HG03565 (cell line): Measurements from ENCODE around the gene DISC1.
"Not testable (repeated sequence)": the region's sequence is repeated elsewhere in the genome, so short reads cannot be mapped to it uniquely, and the experiment has no call there.

Experiments used
- ATAC-seq: cut with Tn5 transposase; IDR thresholded peaks from one replicate; pipeline ENCODE4 v1.9.1; 2021; ENCODE audit warnings: mild to moderate bottlenecking, moderate library complexity; ENCODE audit not compliant: unreplicated experiment

DISC1 gene

GRCh38 chr1:231943084-231943483 lies 316.5 kb downstream of the DISC1 start:
- no peak for ATAC-seq

- not testable (repeated sequence) for ATAC-seq
Observed at GRCh38 chr1:231948102-231948501, 321.5 kb downstream of the DISC1 start.

- ATAC-seq, result no peak
Observed at GRCh38 chr1:231949277-231950091, 322.9 kb downstream of the DISC1 start.

- no peak for ATAC-seq
Observed at GRCh38 chr1:231950331-231951128, 323.9 kb downstream of the DISC1 start.

- ATAC-seq, result no peak
Observed at GRCh38 chr1:231951374-231951773, 324.8 kb downstream of the DISC1 start.

GRCh38 chr1:231952154-231952553 lies 325.6 kb downstream of the DISC1 start:
- ATAC-seq, result no peak

- ATAC-seq, result no peak
Observed at GRCh38 chr1:231953660-231954059, 327.1 kb downstream of the DISC1 start.

- ATAC-seq, result no peak
Observed at GRCh38 chr1:231954751-231955150, 328.2 kb downstream of the DISC1 start.

GRCh38 chr1:231957359-231957758 lies 330.8 kb downstream of the DISC1 start:
- ATAC-seq, result no peak

GRCh38 chr1:231958448-231958847 lies 331.9 kb downstream of the DISC1 start:
- no peak for ATAC-seq

- no peak for ATAC-seq
Observed at GRCh38 chr1:231959225-231959884, 332.8 kb downstream of the DISC1 start.

GRCh38 chr1:231961801-231962200 lies 335.2 kb downstream of the DISC1 start:
- not testable (repeated sequence) for ATAC-seq

GRCh38 chr1:231962636-231963035 lies 336.0 kb downstream of the DISC1 start:
- ATAC-seq, result no peak

- no peak for ATAC-seq
Observed at GRCh38 chr1:231964241-231964640, 337.7 kb downstream of the DISC1 start.

- ATAC-seq, result no peak
Observed at GRCh38 chr1:231964961-231965360, 338.4 kb downstream of the DISC1 start.

GRCh38 chr1:231965615-231966014 lies 339.0 kb downstream of the DISC1 start:
- no peak for ATAC-seq

- no peak for ATAC-seq
Observed at GRCh38 chr1:231966983-231967382, 340.4 kb downstream of the DISC1 start.

- no peak for ATAC-seq
Observed at GRCh38 chr1:231969076-231969475, 342.5 kb downstream of the DISC1 start.

GRCh38 chr1:231969761-231970160 lies 343.2 kb downstream of the DISC1 start:
- ATAC-seq, result not testable (repeated sequence)

GRCh38 chr1:231970684-231971083 lies 344.1 kb downstream of the DISC1 start:
- no peak for ATAC-seq

- no peak for ATAC-seq
Observed at GRCh38 chr1:231971397-231972110, 345.0 kb downstream of the DISC1 start.
